IMR-90 (cell line): ENCODE measurements around the gene CACNA1D.

Source experiments
- BHLHE40 ChIP-seq: fragments of 150-350 bp; IDR thresholded peaks from 2 replicates; pipeline ENCODE4 v1.6.1; 2016; ENCODE audit warnings: mild to moderate bottlenecking, low read depth, low read length
- CEBPB ChIP-seq: IDR thresholded peaks from 2 replicates; pipeline ENCODE4 v1.6.1; 2012; ENCODE audit warnings: low read depth, low read length, improper control_type of control experiment
- CHD1 ChIP-seq: IDR thresholded peaks from 2 replicates; pipeline ENCODE4 v1.6.1; 2012; ENCODE audit warnings: low read depth, low read length, improper control_type of control experiment
- FOS ChIP-seq: fragments of 150-350 bp; IDR thresholded peaks from 2 replicates; pipeline ENCODE4 v1.6.1; 2016; ENCODE audit warnings: low read depth, low read length
- MAFK ChIP-seq: IDR thresholded peaks from 2 replicates; pipeline ENCODE4 v1.6.1; 2012; ENCODE audit warnings: low read depth, low read length, improper control_type of control experiment
- MXI1 ChIP-seq: IDR thresholded peaks from 2 replicates; pipeline ENCODE4 v1.6.1; 2012; ENCODE audit warnings: low read depth, mild to moderate bottlenecking, low read length, moderate library complexity, borderline replicate concordance
- NFE2L2 ChIP-seq: fragments of 150-350 bp; IDR thresholded peaks from 2 replicates; pipeline ENCODE4 v1.6.1; 2016; ENCODE audit warnings: low read depth, mild to moderate bottlenecking, low read length
- POLR2A ChIP-seq: IDR thresholded peaks from 2 replicates; pipeline ENCODE4 v1.6.1; 2012; ENCODE audit warnings: mild to moderate bottlenecking, low read depth, low read length
- RAD21 ChIP-seq: IDR thresholded peaks from 2 replicates; pipeline ENCODE4 v1.6.1; 2012; ENCODE audit warnings: low read length, improper control_type of control experiment
- SMC3 ChIP-seq: fragments of 150-350 bp; IDR thresholded peaks from 2 replicates; pipeline ENCODE4 v1.6.1; 2016; ENCODE audit warnings: low read depth, mild to moderate bottlenecking, antibody characterized with exemption, low read length, moderate library complexity
- TF ChIP-seq, protein P1 (sequence below): fragments of 150-350 bp; IDR thresholded peaks from 2 replicates; pipeline ENCODE4 v1.6.1; 2016; ENCODE audit warnings: low read depth, mild to moderate bottlenecking, low read length, moderate library complexity, borderline replicate concordance
- TF ChIP-seq, protein P2 (sequence below): conservative IDR thresholded peaks from 2 replicates; pipeline ENCODE4 v1.5.1; 2012; ENCODE audit warnings: mild to moderate bottlenecking, low read depth, low read length, improper control_type of control experiment

DNA sequence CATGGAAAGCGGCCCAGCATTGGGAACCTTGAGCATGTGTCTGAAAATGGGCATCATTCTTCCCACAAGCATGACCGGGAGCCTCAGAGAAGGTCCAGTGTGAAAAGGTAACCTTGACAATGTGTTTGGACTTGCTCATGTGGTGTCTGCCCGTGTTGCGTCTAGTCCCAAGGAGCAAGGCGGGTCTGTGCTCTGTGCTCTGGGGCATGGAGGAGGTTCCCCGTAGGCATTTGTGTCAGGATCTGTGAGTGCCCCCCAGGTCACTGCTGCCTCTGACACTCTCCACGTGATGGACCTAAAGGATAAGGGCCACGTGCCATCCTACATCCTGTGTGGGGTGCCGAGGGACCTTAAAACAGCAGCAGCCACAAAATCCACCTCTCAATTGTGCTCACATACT lies 306.9 kb downstream of the CACNA1D start:
- TF ChIP-seq, protein P1, sequence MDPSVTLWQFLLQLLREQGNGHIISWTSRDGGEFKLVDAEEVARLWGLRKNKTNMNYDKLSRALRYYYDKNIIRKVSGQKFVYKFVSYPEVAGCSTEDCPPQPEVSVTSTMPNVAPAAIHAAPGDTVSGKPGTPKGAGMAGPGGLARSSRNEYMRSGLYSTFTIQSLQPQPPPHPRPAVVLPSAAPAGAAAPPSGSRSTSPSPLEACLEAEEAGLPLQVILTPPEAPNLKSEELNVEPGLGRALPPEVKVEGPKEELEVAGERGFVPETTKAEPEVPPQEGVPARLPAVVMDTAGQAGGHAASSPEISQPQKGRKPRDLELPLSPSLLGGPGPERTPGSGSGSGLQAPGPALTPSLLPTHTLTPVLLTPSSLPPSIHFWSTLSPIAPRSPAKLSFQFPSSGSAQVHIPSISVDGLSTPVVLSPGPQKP: no peak
- TF ChIP-seq, protein P2, sequence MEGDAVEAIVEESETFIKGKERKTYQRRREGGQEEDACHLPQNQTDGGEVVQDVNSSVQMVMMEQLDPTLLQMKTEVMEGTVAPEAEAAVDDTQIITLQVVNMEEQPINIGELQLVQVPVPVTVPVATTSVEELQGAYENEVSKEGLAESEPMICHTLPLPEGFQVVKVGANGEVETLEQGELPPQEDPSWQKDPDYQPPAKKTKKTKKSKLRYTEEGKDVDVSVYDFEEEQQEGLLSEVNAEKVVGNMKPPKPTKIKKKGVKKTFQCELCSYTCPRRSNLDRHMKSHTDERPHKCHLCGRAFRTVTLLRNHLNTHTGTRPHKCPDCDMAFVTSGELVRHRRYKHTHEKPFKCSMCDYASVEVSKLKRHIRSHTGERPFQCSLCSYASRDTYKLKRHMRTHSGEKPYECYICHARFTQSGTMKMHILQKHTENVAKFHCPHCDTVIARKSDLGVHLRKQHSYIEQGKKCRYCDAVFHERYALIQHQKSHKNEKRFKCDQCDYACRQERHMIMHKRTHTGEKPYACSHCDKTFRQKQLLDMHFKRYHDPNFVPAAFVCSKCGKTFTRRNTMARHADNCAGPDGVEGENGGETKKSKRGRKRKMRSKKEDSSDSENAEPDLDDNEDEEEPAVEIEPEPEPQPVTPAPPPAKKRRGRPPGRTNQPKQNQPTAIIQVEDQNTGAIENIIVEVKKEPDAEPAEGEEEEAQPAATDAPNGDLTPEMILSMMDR: no peak
- TF ChIP-seq MAFK (no peak), RAD21 (no peak), NFE2L2 (no peak), POLR2A (no peak), BHLHE40 (no peak), FOS (no peak), MXI1 (no peak), SMC3 (no peak), CHD1 (no peak), CEBPB (no peak)
